GM21737 (cell line): ENCODE results near the gene PTPRG.
"Not testable (repeated sequence)": the region's sequence is repeated elsewhere in the genome, so short reads cannot be mapped to it uniquely, and the experiment has no call there.

Source experiments
- ATAC-seq: cut with Tn5 transposase; IDR thresholded peaks from one replicate; pipeline ENCODE4 v1.9.1; 2021; ENCODE audit warnings: mild to moderate bottlenecking, moderate library complexity; ENCODE audit not compliant: unreplicated experiment

PTPRG gene

GRCh38 chr3:61681636-61682035 is 120.3 kb downstream of the PTPRG start:
- ATAC-seq: no peak

- ATAC-seq: no peak
These were observed 121.5 kb downstream of the PTPRG start for GRCh38 chr3:61682671-61683548.

- ATAC-seq: no peak
These were observed 122.3 kb downstream of the PTPRG start for GRCh38 chr3:61683549-61684236.

GRCh38 chr3:61684386-61684785 is 123.0 kb downstream of the PTPRG start:
- no peak for ATAC-seq

- ATAC-seq: no peak
These were observed 124.4 kb downstream of the PTPRG start for GRCh38 chr3:61685755-61686154.

- no peak for ATAC-seq
These were observed 124.9 kb downstream of the PTPRG start for GRCh38 chr3:61686228-61686648.

- ATAC-seq: no peak
These were observed 125.8 kb downstream of the PTPRG start for GRCh38 chr3:61687206-61687605.

GRCh38 chr3:61687663-61688306 is 126.4 kb downstream of the PTPRG start:
- ATAC-seq: no peak

- no peak for ATAC-seq
These were observed 127.1 kb downstream of the PTPRG start for GRCh38 chr3:61688307-61688984.

GRCh38 chr3:61690016-61690415 is 128.6 kb downstream of the PTPRG start:
- ATAC-seq: no peak

GRCh38 chr3:61691466-61691865 is 130.1 kb downstream of the PTPRG start:
- no peak for ATAC-seq

GRCh38 chr3:61697301-61697700 is 135.9 kb downstream of the PTPRG start:
- no peak for ATAC-seq

- not testable (repeated sequence) for ATAC-seq
These were observed 137.1 kb downstream of the PTPRG start for GRCh38 chr3:61698278-61699072.

GRCh38 chr3:61699622-61700021 is 138.3 kb downstream of the PTPRG start:
- ATAC-seq: no peak

- ATAC-seq: no peak
These were observed 139.6 kb downstream of the PTPRG start for GRCh38 chr3:61701011-61701410.

GRCh38 chr3:61702453-61702852 is 141.1 kb downstream of the PTPRG start:
- ATAC-seq: no peak

GRCh38 chr3:61704807-61705206 is 143.4 kb downstream of the PTPRG start:
- ATAC-seq: no peak

GRCh38 chr3:61707492-61707891 is 146.1 kb downstream of the PTPRG start:
- ATAC-seq: no peak

GRCh38 chr3:61710920-61711319 is 149.5 kb downstream of the PTPRG start:
- not testable (repeated sequence) for ATAC-seq

GRCh38 chr3:61714225-61714624 is 152.9 kb downstream of the PTPRG start:
- ATAC-seq: no peak
